SH-SY5Y (cell line): Measurements from ENCODE around the gene SHH.

Source experiments
- GATA2 ChIP-seq: IDR thresholded peaks from 2 replicates; pipeline ENCODE4 v1.6.1; 2011; ENCODE audit warnings: mild to moderate bottlenecking, low read depth, low read length
- GATA3 ChIP-seq: IDR thresholded peaks from 2 replicates; pipeline ENCODE4 v1.6.1; 2011; ENCODE audit warnings: low read depth, mild to moderate bottlenecking, low read length, moderate library complexity

DNA sequence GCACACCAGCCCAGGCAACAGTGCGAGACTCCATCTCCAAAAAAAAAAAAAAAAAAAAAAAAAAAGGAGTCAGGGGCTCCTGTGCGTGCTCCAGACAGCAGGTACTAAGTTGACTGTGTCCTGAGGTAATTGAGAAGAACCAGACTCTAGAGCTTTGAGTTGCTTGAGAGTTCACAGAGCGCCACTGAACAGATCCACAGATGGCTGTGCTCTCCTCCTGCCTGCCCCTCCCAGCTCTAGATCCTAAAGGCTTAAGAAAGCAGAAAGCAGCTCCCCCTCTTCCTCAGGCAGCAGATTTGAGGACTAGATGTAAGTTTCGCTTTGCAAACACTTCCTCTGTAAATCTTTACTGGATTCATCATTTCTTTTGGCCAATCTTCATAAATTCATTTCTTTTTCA is 38.7 kb downstream of the SHH start:
- TF ChIP-seq GATA2, result no peak
- no peak for TF ChIP-seq GATA3
